ENCODE results near the gene RTP2. TPM values are rescaled to one million over a fixed set of nuclear protein-coding genes. Genes with fewer than 3 reads are reported as not detected.

The RTP2 gene
- total RNA-seq, 1 donor from 2014 or later, result not detected

GRCh38 chr3:187725224-187725623 lies 22.9 kb upstream of the RTP2 start:
- no peak overlapping the region for H3K4me3 ChIP-seq (ENCODE audit: low read depth, low read length)
- peaks cover 48% of the 10 kb centered on the region for H3K36me3 ChIP-seq (ENCODE audit: control insufficient read depth, insufficient read depth, low read length)
- no peak for DNase-seq (ENCODE audit: low read depth)
- no peaks in the 10 kb centered on the region for H3K27me3 ChIP-seq (ENCODE audit: control insufficient read depth, insufficient read depth, low read length)
- TF ChIP-seq, protein P1, sequence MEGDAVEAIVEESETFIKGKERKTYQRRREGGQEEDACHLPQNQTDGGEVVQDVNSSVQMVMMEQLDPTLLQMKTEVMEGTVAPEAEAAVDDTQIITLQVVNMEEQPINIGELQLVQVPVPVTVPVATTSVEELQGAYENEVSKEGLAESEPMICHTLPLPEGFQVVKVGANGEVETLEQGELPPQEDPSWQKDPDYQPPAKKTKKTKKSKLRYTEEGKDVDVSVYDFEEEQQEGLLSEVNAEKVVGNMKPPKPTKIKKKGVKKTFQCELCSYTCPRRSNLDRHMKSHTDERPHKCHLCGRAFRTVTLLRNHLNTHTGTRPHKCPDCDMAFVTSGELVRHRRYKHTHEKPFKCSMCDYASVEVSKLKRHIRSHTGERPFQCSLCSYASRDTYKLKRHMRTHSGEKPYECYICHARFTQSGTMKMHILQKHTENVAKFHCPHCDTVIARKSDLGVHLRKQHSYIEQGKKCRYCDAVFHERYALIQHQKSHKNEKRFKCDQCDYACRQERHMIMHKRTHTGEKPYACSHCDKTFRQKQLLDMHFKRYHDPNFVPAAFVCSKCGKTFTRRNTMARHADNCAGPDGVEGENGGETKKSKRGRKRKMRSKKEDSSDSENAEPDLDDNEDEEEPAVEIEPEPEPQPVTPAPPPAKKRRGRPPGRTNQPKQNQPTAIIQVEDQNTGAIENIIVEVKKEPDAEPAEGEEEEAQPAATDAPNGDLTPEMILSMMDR (IDR thresholded peaks at IDR 0.05; ENCODE audit: insufficient read depth, low read length, severe bottlenecking), result no peak
- no peak for FAIRE-seq

GRCh38 chr3:187722206-187722612 lies 19.9 kb upstream of the RTP2 start:
- Histone ChIP-seq H3K4me3 (ENCODE audit: low read depth, low read length) (no peak overlapping the region), H3K27me3 (ENCODE audit: control insufficient read depth, insufficient read depth, low read length) (no peaks in the 10 kb centered on the region), H3K36me3 (ENCODE audit: control insufficient read depth, insufficient read depth, low read length) (peaks cover 27% of the 10 kb centered on the region)
- TF ChIP-seq, protein P1 (IDR thresholded peaks at IDR 0.05; ENCODE audit: insufficient read depth, low read length, severe bottlenecking), result no peak
- DNase-seq (ENCODE audit: low read depth) (no peak), FAIRE-seq (no peak)

- no peak for DNase-seq (ENCODE audit: low read depth)
- TF ChIP-seq, protein P1 (IDR thresholded peaks at IDR 0.05; ENCODE audit: insufficient read depth, low read length, severe bottlenecking), result no peak
- no peak for FAIRE-seq
Measured at GRCh38 chr3:187721055-187721454, 18.7 kb upstream of the RTP2 start.

DNA sequence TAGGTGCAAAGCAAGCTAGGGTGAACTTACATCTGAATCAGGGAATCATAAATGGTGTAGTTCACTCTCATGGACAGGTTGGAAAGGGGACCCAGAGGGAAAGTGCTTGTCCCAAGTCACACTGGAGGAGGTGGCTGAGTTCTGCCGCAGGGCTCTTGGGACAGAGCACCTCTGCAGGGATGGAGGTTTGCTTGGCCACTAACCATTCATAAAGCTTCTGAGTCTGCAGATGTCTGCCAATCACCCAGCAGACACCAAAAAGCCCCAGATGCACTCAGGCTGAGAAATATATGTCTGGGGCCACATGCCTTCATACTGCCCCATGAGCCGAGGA lies 17.9 kb upstream of the RTP2 start:
- FAIRE-seq (no peak), DNase-seq (ENCODE audit: low read depth) (no peak)
- TF ChIP-seq, protein P1 (IDR thresholded peaks at IDR 0.05; ENCODE audit: insufficient read depth, low read length, severe bottlenecking), result no peak
- Histone ChIP-seq H3K27me3 (ENCODE audit: control insufficient read depth, insufficient read depth, low read length) (no peaks in the 10 kb centered on the region), H3K36me3 (ENCODE audit: control insufficient read depth, insufficient read depth, low read length) (peaks cover 12% of the 10 kb centered on the region), H3K4me3 (ENCODE audit: low read depth, low read length) (no peak overlapping the region)

More at GRCh38 chr3:187721055-187721454, 18.7 kb upstream of the RTP2 start:
- peaks cover 18% of the 10 kb centered on the region for H3K36me3 ChIP-seq (ENCODE audit: control insufficient read depth, insufficient read depth, low read length)
- no peak overlapping the region for H3K4me3 ChIP-seq (ENCODE audit: low read depth, low read length)
- H3K27me3 ChIP-seq (ENCODE audit: control insufficient read depth, insufficient read depth, low read length), result no peaks in the 10 kb centered on the region

DNA sequence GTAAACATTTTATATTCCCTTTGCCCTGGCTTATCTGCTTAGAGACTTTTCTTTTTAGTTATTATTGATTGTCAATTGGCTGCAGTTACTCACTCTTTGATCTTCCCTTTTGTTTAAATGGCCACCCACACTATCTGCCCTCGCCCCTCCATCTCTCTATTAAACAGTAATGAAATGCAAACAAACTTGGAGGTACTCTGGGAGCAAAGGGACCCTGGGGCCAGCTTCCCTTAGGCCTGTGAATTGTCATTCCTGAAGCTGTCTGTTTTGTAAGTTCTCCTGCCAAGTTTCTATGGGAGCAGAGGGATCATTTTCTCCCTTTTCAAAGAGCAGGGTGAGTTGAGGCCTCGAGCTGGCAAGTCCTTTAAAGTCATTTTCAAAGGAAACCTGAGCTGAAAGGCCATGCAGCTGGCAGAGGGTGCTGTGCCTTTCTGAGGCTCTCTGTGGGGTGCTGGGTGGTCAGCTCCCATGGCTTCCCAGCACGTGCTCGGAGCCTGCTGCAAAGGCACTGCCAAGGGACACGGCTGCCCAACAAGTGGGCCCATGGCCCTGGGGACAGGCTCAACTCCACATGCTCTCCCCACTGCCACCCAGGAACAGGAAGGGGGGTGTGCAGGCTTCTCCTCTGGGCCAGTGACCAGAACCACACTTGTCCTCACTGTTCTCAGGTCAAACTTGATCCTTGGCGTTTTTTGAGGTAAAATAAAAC lies 17.4 kb upstream of the RTP2 start:
- H3K27me3 ChIP-seq (ENCODE audit: control insufficient read depth, insufficient read depth, low read length), result no peaks in the 10 kb centered on the region
- FAIRE-seq (no peak), DNase-seq (ENCODE audit: low read depth) (no peak)
- peaks cover 8% of the 10 kb centered on the region for H3K36me3 ChIP-seq (ENCODE audit: control insufficient read depth, insufficient read depth, low read length)
- H3K4me3 ChIP-seq (ENCODE audit: low read depth, low read length), result no peak overlapping the region
- TF ChIP-seq, protein P1 (IDR thresholded peaks at IDR 0.05; ENCODE audit: insufficient read depth, low read length, severe bottlenecking), result no peak

DNA sequence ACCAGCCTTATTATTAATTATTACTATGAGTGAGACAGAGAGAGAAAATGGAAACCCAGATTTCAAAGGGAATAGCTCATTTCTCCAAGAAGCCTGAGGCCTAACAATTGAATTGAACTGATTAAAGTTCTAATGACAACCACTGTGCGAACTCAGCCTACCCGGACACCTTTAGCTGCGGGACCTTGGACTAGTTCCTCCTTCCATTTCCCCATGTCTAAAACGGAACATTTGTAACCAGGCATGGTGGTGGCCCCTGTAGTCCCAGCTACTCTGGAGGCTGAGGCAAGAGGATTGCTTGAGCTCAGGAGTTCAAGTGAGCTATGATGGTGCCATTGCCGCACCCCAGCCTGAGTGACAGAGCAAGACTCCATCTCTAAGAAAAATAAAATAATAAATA lies 16.4 kb upstream of the RTP2 start:
- TF ChIP-seq, protein P1 (IDR thresholded peaks at IDR 0.05; ENCODE audit: insufficient read depth, low read length, severe bottlenecking), result no peak
- no peak overlapping the region for H3K4me3 ChIP-seq (ENCODE audit: low read depth, low read length)
- peaks cover 6% of the 10 kb centered on the region for H3K36me3 ChIP-seq (ENCODE audit: control insufficient read depth, insufficient read depth, low read length)
- H3K27me3 ChIP-seq (ENCODE audit: control insufficient read depth, insufficient read depth, low read length), result no peaks in the 10 kb centered on the region
- no peak for DNase-seq (ENCODE audit: low read depth)
- FAIRE-seq, result no peak

Data from bronchial epithelial cell (primary cell).